ENCODE measurements around the gene JAG1.
A peak's percentile ranks its signal among the peaks of the same experiment; 100 is the strongest.

The JAG1 gene

GRCh38 chr20:10655720-10656669 is 17.8 kb downstream of the JAG1 start:
- no peak for DNase-seq (ENCODE audit: low spot score)
- in situ Hi-C loops (cut with MboI; ENCODE audit: low sequenced_read_pairs, unreplicated experiment), result no loop called here
- no peak for TF ChIP-seq CTCF (IDR thresholded peaks at IDR 0.05; ENCODE audit: borderline replicate concordance, control extremely low read depth, extremely low read depth, insufficient read depth, missing control alignments)

GRCh38 chr20:10654630-10655029 is 19.2 kb downstream of the JAG1 start:
- DNase-seq (ENCODE audit: low spot score), result peak; percentile 47
- in situ Hi-C loops (cut with MboI; ENCODE audit: low sequenced_read_pairs, unreplicated experiment), result no loop called here
- TF ChIP-seq CTCF (IDR thresholded peaks at IDR 0.05; ENCODE audit: borderline replicate concordance, control extremely low read depth, extremely low read depth, insufficient read depth, missing control alignments), result no peak

- in situ Hi-C loops (cut with MboI; ENCODE audit: low sequenced_read_pairs, unreplicated experiment), result no loop called here
- no peak for TF ChIP-seq CTCF (IDR thresholded peaks at IDR 0.05; ENCODE audit: borderline replicate concordance, control extremely low read depth, extremely low read depth, insufficient read depth, missing control alignments)
- no peak for DNase-seq (ENCODE audit: low spot score)
Measured at GRCh38 chr20:10654250-10654610, 19.6 kb downstream of the JAG1 start.

- in situ Hi-C loops (cut with MboI; ENCODE audit: low sequenced_read_pairs, unreplicated experiment), result no loop called here
- DNase-seq (ENCODE audit: low spot score), result no peak
- no peak for TF ChIP-seq CTCF (IDR thresholded peaks at IDR 0.05; ENCODE audit: borderline replicate concordance, control extremely low read depth, extremely low read depth, insufficient read depth, missing control alignments)
Measured at GRCh38 chr20:10653599-10654249, 20.1 kb downstream of the JAG1 start.

GRCh38 chr20:10652660-10653261 is 21.0 kb downstream of the JAG1 start:
- TF ChIP-seq CTCF (IDR thresholded peaks at IDR 0.05; ENCODE audit: borderline replicate concordance, control extremely low read depth, extremely low read depth, insufficient read depth, missing control alignments), result no peak
- in situ Hi-C loops (cut with MboI; ENCODE audit: low sequenced_read_pairs, unreplicated experiment), result no loop called here
- DNase-seq (ENCODE audit: low spot score), result no peak

- no peak for DNase-seq (ENCODE audit: low spot score)
- in situ Hi-C loops (cut with MboI; ENCODE audit: low sequenced_read_pairs, unreplicated experiment), result no loop called here
- TF ChIP-seq CTCF (IDR thresholded peaks at IDR 0.05; ENCODE audit: borderline replicate concordance, control extremely low read depth, extremely low read depth, insufficient read depth, missing control alignments), result no peak
Measured at GRCh38 chr20:10652185-10652584, 21.6 kb downstream of the JAG1 start.
